ENCODE results near the gene COQ8B.

The COQ8B gene

GRCh38 chr19:40663695-40664692 is 52.7 kb downstream of the COQ8B start:
- TF ChIP-seq GATA3 (IDR thresholded peaks at IDR 0.05; ENCODE audit: low read depth, low read length) (no peak), GATA2 (IDR thresholded peaks at IDR 0.05; ENCODE audit: low read depth, low read length) (no peak)

GRCh38 chr19:40662925-40663694 is 53.6 kb downstream of the COQ8B start:
- no peak for TF ChIP-seq GATA3 (IDR thresholded peaks at IDR 0.05; ENCODE audit: low read depth, low read length)
- TF ChIP-seq GATA2 (IDR thresholded peaks at IDR 0.05; ENCODE audit: low read depth, low read length): no peak

- TF ChIP-seq GATA3 (IDR thresholded peaks at IDR 0.05; ENCODE audit: low read depth, low read length) (no peak), GATA2 (IDR thresholded peaks at IDR 0.05; ENCODE audit: low read depth, low read length) (no peak)
Observed at GRCh38 chr19:40661616-40662015, 55.1 kb downstream of the COQ8B start.

- TF ChIP-seq GATA2 (IDR thresholded peaks at IDR 0.05; ENCODE audit: low read depth, low read length) (no peak), GATA3 (IDR thresholded peaks at IDR 0.05; ENCODE audit: low read depth, low read length) (no peak)
Observed at GRCh38 chr19:40659566-40659965, 57.1 kb downstream of the COQ8B start.

GRCh38 chr19:40659116-40659515 is 57.6 kb downstream of the COQ8B start:
- TF ChIP-seq GATA2 (IDR thresholded peaks at IDR 0.05; ENCODE audit: low read depth, low read length) (no peak), GATA3 (IDR thresholded peaks at IDR 0.05; ENCODE audit: low read depth, low read length) (no peak)

GRCh38 chr19:40658031-40658430 is 58.7 kb downstream of the COQ8B start:
- TF ChIP-seq GATA3 (IDR thresholded peaks at IDR 0.05; ENCODE audit: low read depth, low read length): no peak
- no peak for TF ChIP-seq GATA2 (IDR thresholded peaks at IDR 0.05; ENCODE audit: low read depth, low read length)

GRCh38 chr19:40650749-40651305 is 65.9 kb downstream of the COQ8B start:
- TF ChIP-seq GATA3 (IDR thresholded peaks at IDR 0.05; ENCODE audit: low read depth, low read length): no peak
- TF ChIP-seq GATA2 (IDR thresholded peaks at IDR 0.05; ENCODE audit: low read depth, low read length): no peak

- TF ChIP-seq GATA2 (IDR thresholded peaks at IDR 0.05; ENCODE audit: low read depth, low read length) (no peak), GATA3 (IDR thresholded peaks at IDR 0.05; ENCODE audit: low read depth, low read length) (no peak)
Observed at GRCh38 chr19:40646743-40647254, 69.9 kb downstream of the COQ8B start.

- TF ChIP-seq GATA2 (IDR thresholded peaks at IDR 0.05; ENCODE audit: low read depth, low read length) (no peak), GATA3 (IDR thresholded peaks at IDR 0.05; ENCODE audit: low read depth, low read length) (no peak)
Observed at GRCh38 chr19:40642757-40643305, 73.9 kb downstream of the COQ8B start.

- TF ChIP-seq GATA3 (IDR thresholded peaks at IDR 0.05; ENCODE audit: low read depth, low read length) (no peak), GATA2 (IDR thresholded peaks at IDR 0.05; ENCODE audit: low read depth, low read length) (no peak)
Observed at GRCh38 chr19:40642051-40642706, 74.5 kb downstream of the COQ8B start.

Data from SH-SY5Y (cell line).